Vagina (tissue), 2 donors: ENCODE data around the gene TBXA2R. TPM values are rescaled to one million over a fixed set of nuclear protein-coding genes. Genes with fewer than 3 reads are reported as not detected.
"Not testable (repeated sequence)": the region's sequence is repeated elsewhere in the genome, so short reads cannot be mapped to it uniquely, and the experiment has no call there.

ENCODE experiments used
- DNase-seq, 2 donors: peaks; one replicate each; pipeline ENCODE4 v3.0.0-alpha.2; 2017; ENCODE audit errors: extremely low spot score in 2 of 2
- H3K27ac ChIP-seq: fragments of 200-600 bp; sonication (generic); one replicate; pipeline ENCODE4 v1.5.1; 2019
- H3K27me3 ChIP-seq: fragments of 200-600 bp; sonication (generic); one replicate; pipeline ENCODE4 v1.5.1; 2019
- H3K36me3 ChIP-seq, 2 donors: fragments of 200-600 bp; sonication (generic); one replicate each; pipeline ENCODE4 v1.5.1; 2017 to 2019
- H3K4me1 ChIP-seq: fragments of 200-600 bp; sonication (generic); one replicate; pipeline ENCODE4 v1.5.1; 2019
- H3K4me3 ChIP-seq, 2 donors: fragments of 200-600 bp; sonication (generic); 1 replicate in 1 of 2; 2 replicates in 1 of 2; pipeline ENCODE4 v1.5.1; 2016 to 2019
- H3K9me3 ChIP-seq: fragments of 200-600 bp; sonication (generic); one replicate; pipeline ENCODE4 v1.5.1; 2019
- POLR2A ChIP-seq, 2 donors: fragments of 450-650 bp; IDR thresholded peaks; one replicate each; pipeline ENCODE4 v1.6.1; 2017; ENCODE audit warnings: antibody characterized with exemption in 2 of 2, mild to moderate bottlenecking in 2 of 2, moderate library complexity in 2 of 2
- POLR2AphosphoS5 ChIP-seq, 2 donors: sonication (generic); formaldehyde crosslinking; IDR thresholded peaks; one replicate each; pipeline ENCODE4 v1.9.0; 2017; ENCODE audit warnings: antibody characterized with exemption in 2 of 2, mild to moderate bottlenecking in 2 of 2, low read depth in 1 of 2; ENCODE audit not compliant: insufficient read depth in 1 of 2
- intact Hi-C: fragments of 100-400 bp; cut with DNase I; formaldehyde crosslinking; loops from one replicate; pipeline ENCODE4 v1.15.1; 2023
- total RNA-seq: library from RNA; depleted of rRNA; stranded (reverse); fragments of >200 nt; gene quantifications from one replicate; pipeline ENCODE4 v1.2.3, GENCODE V29; 2016
- TF ChIP-seq, protein P1 (sequence below), 3 experiments: fragments of 450-650 bp in 2 of 3; fragments of 200-600 bp in 1 of 3; sonication (generic) in 1 of 3; IDR thresholded peaks; one replicate each; pipeline ENCODE4 v1.5.1; 2017 to 2019; ENCODE audit warnings: antibody characterized with exemption in 3 of 3, mild to moderate bottlenecking in 2 of 3, moderate library complexity in 2 of 3

TBXA2R gene
- total RNA-seq, 1 donor from 2014 or later = 1.7 TPM

- DNase-seq = no peak
- no peak overlapping the region for H3K27ac ChIP-seq
- intact Hi-C loops = no loop called here
- H3K9me3 ChIP-seq = no peaks in the 10 kb centered on the region
- H3K36me3 ChIP-seq = peaks cover 0 to 21% of the 10 kb centered on the region in 2 donors
- H3K4me1 ChIP-seq = no peaks in the 10 kb centered on the region
- H3K27me3 ChIP-seq = no peaks in the 10 kb centered on the region
- TF ChIP-seq POLR2AphosphoS5 (IDR thresholded peaks at IDR 0.05; ENCODE audit: insufficient read depth in 1 of 2, low read depth in 1 of 2) = no peak
- H3K4me3 ChIP-seq = no peak overlapping the region
These were observed 25.4 kb upstream of the TBXA2R start for GRCh38 chr19:3632098-3632497.

DNA sequence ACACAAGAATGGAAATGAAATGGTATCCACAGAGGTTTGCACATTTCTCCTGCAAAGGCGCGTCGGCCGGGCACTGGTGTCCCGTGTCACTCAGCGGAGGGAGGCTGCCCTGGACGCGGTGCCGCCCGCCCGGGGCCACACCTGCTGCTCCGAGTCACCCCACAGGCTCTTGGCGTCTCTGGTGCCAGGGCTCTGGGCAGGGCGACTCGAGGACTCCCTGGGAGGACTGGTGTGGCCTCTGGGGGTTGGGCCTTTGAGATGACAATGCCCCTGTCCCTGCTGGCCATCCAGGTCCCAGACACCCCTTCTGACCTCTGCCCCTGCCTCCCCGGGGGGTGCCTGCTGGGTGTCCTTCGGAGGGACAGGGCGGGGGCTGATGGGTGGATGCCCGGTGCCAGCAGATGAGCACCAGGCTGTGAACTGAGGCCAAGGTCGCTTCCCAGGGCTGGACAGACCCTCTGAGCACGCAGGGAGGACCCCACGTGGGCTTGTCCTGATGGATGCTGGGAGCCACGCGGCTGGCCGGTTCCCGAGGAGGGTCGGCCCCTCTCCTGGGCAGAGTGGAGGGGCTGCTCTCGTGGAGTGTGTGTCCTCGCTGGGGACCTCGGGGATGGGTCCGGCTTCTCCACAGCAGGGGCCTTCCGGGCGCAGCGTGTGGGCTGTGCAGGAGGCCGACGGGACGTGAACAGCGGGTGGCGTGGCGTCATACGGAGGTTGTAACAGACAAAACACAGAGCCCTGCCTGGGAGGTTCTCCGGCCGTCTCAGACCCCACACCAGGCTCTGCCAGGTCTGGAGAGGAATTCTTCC, 24.6 kb upstream of the TBXA2R start:
- Histone ChIP-seq H3K36me3 (peaks cover 0 to 12% of the 10 kb centered on the region in 2 donors), H3K4me1 (no peaks in the 10 kb centered on the region), H3K9me3 (no peaks in the 10 kb centered on the region), H3K4me3 (no peak overlapping the region), H3K27ac (no peak overlapping the region), H3K27me3 (no peaks in the 10 kb centered on the region)
- intact Hi-C loops = no loop called here
- DNase-seq = no peak
- TF ChIP-seq POLR2A (IDR thresholded peaks at IDR 0.05) (no peak), POLR2AphosphoS5 (IDR thresholded peaks at IDR 0.05; ENCODE audit: insufficient read depth in 1 of 2, low read depth in 1 of 2) (no peak)
- TF ChIP-seq, protein P1, sequence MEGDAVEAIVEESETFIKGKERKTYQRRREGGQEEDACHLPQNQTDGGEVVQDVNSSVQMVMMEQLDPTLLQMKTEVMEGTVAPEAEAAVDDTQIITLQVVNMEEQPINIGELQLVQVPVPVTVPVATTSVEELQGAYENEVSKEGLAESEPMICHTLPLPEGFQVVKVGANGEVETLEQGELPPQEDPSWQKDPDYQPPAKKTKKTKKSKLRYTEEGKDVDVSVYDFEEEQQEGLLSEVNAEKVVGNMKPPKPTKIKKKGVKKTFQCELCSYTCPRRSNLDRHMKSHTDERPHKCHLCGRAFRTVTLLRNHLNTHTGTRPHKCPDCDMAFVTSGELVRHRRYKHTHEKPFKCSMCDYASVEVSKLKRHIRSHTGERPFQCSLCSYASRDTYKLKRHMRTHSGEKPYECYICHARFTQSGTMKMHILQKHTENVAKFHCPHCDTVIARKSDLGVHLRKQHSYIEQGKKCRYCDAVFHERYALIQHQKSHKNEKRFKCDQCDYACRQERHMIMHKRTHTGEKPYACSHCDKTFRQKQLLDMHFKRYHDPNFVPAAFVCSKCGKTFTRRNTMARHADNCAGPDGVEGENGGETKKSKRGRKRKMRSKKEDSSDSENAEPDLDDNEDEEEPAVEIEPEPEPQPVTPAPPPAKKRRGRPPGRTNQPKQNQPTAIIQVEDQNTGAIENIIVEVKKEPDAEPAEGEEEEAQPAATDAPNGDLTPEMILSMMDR (IDR thresholded peaks at IDR 0.05) = no peak

DNA sequence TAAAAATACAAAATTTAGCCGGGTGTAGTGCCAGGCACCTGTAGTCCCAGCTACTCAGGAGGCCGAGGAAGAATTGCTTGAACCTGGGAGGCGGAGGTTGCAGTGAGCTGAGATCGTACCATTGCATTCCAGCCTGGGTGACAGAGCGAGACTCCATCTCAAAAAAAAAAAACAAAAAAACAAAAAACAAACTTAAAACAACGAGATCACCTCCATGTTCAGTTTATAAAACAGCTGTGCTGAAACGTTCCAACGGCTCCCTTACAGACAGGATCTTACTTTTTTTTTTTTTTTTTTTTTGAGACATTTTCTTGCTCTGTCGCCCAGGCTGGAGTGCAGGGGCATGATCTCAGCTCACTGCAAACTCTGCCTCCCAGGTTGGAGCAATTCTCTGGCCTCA, 22.1 kb upstream of the TBXA2R start:
- intact Hi-C loops, H3K9me3 ChIP-seq, H3K4me3 ChIP-seq, H3K27ac ChIP-seq, DNase-seq, H3K27me3 ChIP-seq: not testable (repeated sequence)
- H3K4me1 ChIP-seq = peaks cover 24% of the 10 kb centered on the region
- peaks cover 0 to 12% of the 10 kb centered on the region in 2 donors for H3K36me3 ChIP-seq

- intact Hi-C loops = no loop called here
- H3K36me3 ChIP-seq = peaks cover 0 to 19% of the 10 kb centered on the region in 2 donors
- peaks cover 24% of the 10 kb centered on the region for H3K4me1 ChIP-seq
- DNase-seq = no peak
- no peak for TF ChIP-seq POLR2A (IDR thresholded peaks at IDR 0.05)
- TF ChIP-seq POLR2AphosphoS5 (IDR thresholded peaks at IDR 0.05; ENCODE audit: insufficient read depth in 1 of 2, low read depth in 1 of 2) = no peak
- TF ChIP-seq, protein P1 (IDR thresholded peaks at IDR 0.05) = no peak
- peak overlapping the region; percentile 96 for H3K27ac ChIP-seq
- H3K4me3 ChIP-seq = peak overlapping the region; percentile 5 to 100
- H3K9me3 ChIP-seq = no peaks in the 10 kb centered on the region
- no peaks in the 10 kb centered on the region for H3K27me3 ChIP-seq
These were observed 20.7 kb upstream of the TBXA2R start for GRCh38 chr19:3627351-3627723.

DNA sequence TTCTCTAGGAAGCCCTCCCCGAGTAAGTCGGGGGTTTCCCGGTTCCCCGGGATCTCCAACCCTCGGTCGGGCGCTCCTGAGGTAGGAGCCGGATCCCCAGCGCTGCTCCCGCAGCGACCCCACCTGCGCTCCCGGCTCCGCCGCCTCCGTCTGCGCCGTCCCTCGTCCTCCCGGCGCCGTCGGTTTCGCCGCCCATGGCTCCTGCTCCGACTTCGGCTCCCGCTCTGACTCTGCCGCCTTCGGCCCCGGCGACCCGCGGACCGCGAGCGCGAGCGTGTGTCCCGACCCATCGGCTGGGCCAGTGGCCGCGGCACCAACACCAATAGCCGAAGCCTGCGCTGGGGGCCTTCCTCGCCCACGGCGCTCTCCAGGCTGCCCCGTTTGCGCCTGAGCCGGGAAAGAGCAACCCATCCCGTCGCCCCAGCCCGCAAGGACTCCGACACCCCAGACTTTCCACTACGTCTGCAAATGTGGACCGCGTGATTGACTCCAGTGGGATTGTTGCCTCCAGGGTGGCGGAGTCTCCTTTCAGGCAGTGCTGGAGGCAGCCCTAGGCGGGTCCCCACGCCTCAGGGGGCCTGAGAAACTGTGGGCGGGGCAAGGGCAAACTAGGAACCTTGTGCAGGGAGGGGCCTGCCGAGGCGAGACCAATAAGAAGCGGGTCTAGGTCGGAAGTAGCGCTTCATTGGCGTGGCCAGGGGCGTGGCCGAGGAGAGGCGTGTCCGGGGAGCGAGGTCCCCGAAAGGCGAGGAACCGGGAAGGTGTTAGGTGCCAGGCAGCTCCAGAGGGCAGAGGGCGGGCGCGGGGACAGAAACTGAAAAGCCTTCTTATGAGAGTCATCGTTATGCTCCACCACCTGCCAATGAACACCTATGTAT, 20.0 kb upstream of the TBXA2R start, which contains the start of gene CACTIN:
CACTIN (minus strand) TSS at position 318 of the 878 bp plus-strand sequence; CDS start at position 290, 28 bp downstream.
- peak within 1 kb of the TSS; percentile 85 to 100 for H3K4me3 ChIP-seq
- H3K9me3 ChIP-seq = no peaks in the 10 kb centered on the region
- H3K27ac ChIP-seq = peak within 1 kb of the TSS; percentile 96
- no peaks in the 10 kb centered on the region for H3K27me3 ChIP-seq
- DNase-seq = peak; percentile 98 to 99
- TF ChIP-seq POLR2A (IDR thresholded peaks at IDR 0.05) = peak in 1 of 2 donors; percentile 45
- TF ChIP-seq POLR2AphosphoS5 (IDR thresholded peaks at IDR 0.05; ENCODE audit: insufficient read depth in 1 of 2, low read depth in 1 of 2) = peak; percentile 93 to 96
- TF ChIP-seq, protein P1 (IDR thresholded peaks at IDR 0.05) = peak in 1 of 3 experiments; percentile 17
- H3K4me1 ChIP-seq = peaks cover 24% of the 10 kb centered on the region
- H3K36me3 ChIP-seq = peaks cover 0 to 15% of the 10 kb centered on the region in 2 donors
- intact Hi-C loops = no loop called here
